ENCODE data around the gene ABITRAM.
"Not testable (repeated sequence)": the region's sequence is repeated elsewhere in the genome, so short reads cannot be mapped to it uniquely, and the experiment has no call there.

The ABITRAM gene

GRCh38 chr9:108933231-108933717 lies 926 bp upstream of the ABITRAM start:
- no peak for DNase-seq (ENCODE audit: low read depth)

GRCh38 chr9:108933718-108934322 lies 380 bp upstream of the ABITRAM start, which contains the start of gene ELP1:
TSS of gene ELP1 (minus strand) at chr9:108934124. CDS start at chr9:108931146, 2,978 bp downstream.
- peak; percentile 86 for DNase-seq (ENCODE audit: low read depth)

- DNase-seq (ENCODE audit: low read depth), result no peak
These were observed 3.5 kb downstream of the ABITRAM start for GRCh38 chr9:108937561-108938305.

- DNase-seq (ENCODE audit: low read depth), result no peak
These were observed 5.8 kb downstream of the ABITRAM start for GRCh38 chr9:108939975-108940374.

GRCh38 chr9:108950168-108950567 lies 16.0 kb downstream of the ABITRAM start:
- no peak for DNase-seq (ENCODE audit: low read depth)

- DNase-seq (ENCODE audit: low read depth), result no peak
These were observed 17.4 kb downstream of the ABITRAM start for GRCh38 chr9:108951578-108951977.

GRCh38 chr9:108953983-108954574 lies 19.9 kb downstream of the ABITRAM start:
- no peak for DNase-seq (ENCODE audit: low read depth)

- no peak for DNase-seq (ENCODE audit: low read depth)
These were observed 21.9 kb downstream of the ABITRAM start for GRCh38 chr9:108956022-108956630.

GRCh38 chr9:108956631-108957026 lies 22.4 kb downstream of the ABITRAM start:
- no peak for DNase-seq (ENCODE audit: low read depth)

GRCh38 chr9:108960331-108960730 lies 26.1 kb downstream of the ABITRAM start:
- no peak for DNase-seq (ENCODE audit: low read depth)

- DNase-seq (ENCODE audit: low read depth), result no peak
These were observed 27.0 kb downstream of the ABITRAM start for GRCh38 chr9:108961151-108961550.

- no peak for DNase-seq (ENCODE audit: low read depth)
These were observed 29.4 kb downstream of the ABITRAM start for GRCh38 chr9:108963459-108964143.

- no peak for DNase-seq (ENCODE audit: low read depth)
These were observed 33.7 kb downstream of the ABITRAM start for GRCh38 chr9:108967916-108968315.

- DNase-seq (ENCODE audit: low read depth), result not testable (repeated sequence)
These were observed 37.2 kb downstream of the ABITRAM start for GRCh38 chr9:108971392-108971791.

- DNase-seq (ENCODE audit: low read depth), result no peak
These were observed 38.0 kb downstream of the ABITRAM start for GRCh38 chr9:108972186-108972585.

GRCh38 chr9:108972626-108973209 lies 38.5 kb downstream of the ABITRAM start:
- no peak for DNase-seq (ENCODE audit: low read depth)

GRCh38 chr9:108973895-108974294 lies 39.7 kb downstream of the ABITRAM start:
- DNase-seq (ENCODE audit: low read depth), result no peak

- no peak for DNase-seq (ENCODE audit: low read depth)
These were observed 44.0 kb downstream of the ABITRAM start for GRCh38 chr9:108978205-108978604.

- DNase-seq (ENCODE audit: low read depth), result no peak
These were observed 46.7 kb downstream of the ABITRAM start for GRCh38 chr9:108980893-108981292.

- no peak for DNase-seq (ENCODE audit: low read depth)
These were observed 49.7 kb downstream of the ABITRAM start for GRCh38 chr9:108983885-108984284.

Data from stimulated activated CD8-positive, alpha-beta memory T cell treated with anti-CD3 and anti-CD28 coated beads, Interleukin-15, amount 100 ng/mL, for 1 hour (primary cell).